ENCODE measurements around the gene PGAP1.
A peak's percentile ranks its signal among the peaks of the same experiment; 100 is the strongest.

Gene PGAP1

GRCh38 chr2:196830701-196831100, 95.8 kb downstream of the PGAP1 start:
- Histone ChIP-seq H3K9ac (ENCODE audit: low read depth, low read length) (no peak overlapping the region), H3K27me3 (ENCODE audit: control insufficient read depth, insufficient read depth, low read length) (no peaks in the 10 kb centered on the region), H3K9me3 (replicated peaks; ENCODE audit: low read length) (no peaks in the 10 kb centered on the region), H3K4me3 (ENCODE audit: low read length) (no peak overlapping the region), H3K36me3 (ENCODE audit: insufficient read depth, low read length) (no peaks in the 10 kb centered on the region), H3K4me2 (ENCODE audit: low read length) (no peak overlapping the region), H3K4me1 (ENCODE audit: control insufficient read depth, insufficient read depth, low read length) (no peaks in the 10 kb centered on the region)

- Histone ChIP-seq H3K36me3 (ENCODE audit: insufficient read depth, low read length) (no peaks in the 10 kb centered on the region), H3K9ac (ENCODE audit: low read depth, low read length) (no peak overlapping the region), H3K9me3 (replicated peaks; ENCODE audit: low read length) (no peaks in the 10 kb centered on the region), H3K27me3 (ENCODE audit: control insufficient read depth, insufficient read depth, low read length) (no peaks in the 10 kb centered on the region), H3K4me2 (ENCODE audit: low read length) (no peak overlapping the region), H3K4me3 (ENCODE audit: low read length) (no peak overlapping the region), H3K4me1 (ENCODE audit: control insufficient read depth, insufficient read depth, low read length) (peaks cover 17% of the 10 kb centered on the region)
These were observed 99.2 kb downstream of the PGAP1 start for GRCh38 chr2:196827356-196827755.

GRCh38 chr2:196823750-196824522, 102.6 kb downstream of the PGAP1 start:
- Histone ChIP-seq H3K9me3 (replicated peaks; ENCODE audit: low read length) (no peaks in the 10 kb centered on the region), H3K27me3 (ENCODE audit: control insufficient read depth, insufficient read depth, low read length) (no peaks in the 10 kb centered on the region), H3K4me1 (ENCODE audit: control insufficient read depth, insufficient read depth, low read length) (peaks cover 17% of the 10 kb centered on the region), H3K4me2 (ENCODE audit: low read length) (peak overlapping the region; percentile 46), H3K9ac (ENCODE audit: low read depth, low read length) (peak overlapping the region; percentile 21), H3K36me3 (ENCODE audit: insufficient read depth, low read length) (no peaks in the 10 kb centered on the region), H3K4me3 (ENCODE audit: low read length) (no peak overlapping the region)

GRCh38 chr2:196821195-196821594, 105.3 kb downstream of the PGAP1 start:
- H3K9me3 ChIP-seq (replicated peaks; ENCODE audit: low read length), result no peaks in the 10 kb centered on the region
- no peaks in the 10 kb centered on the region for H3K36me3 ChIP-seq (ENCODE audit: insufficient read depth, low read length)
- H3K4me1 ChIP-seq (ENCODE audit: control insufficient read depth, insufficient read depth, low read length), result peaks cover 17% of the 10 kb centered on the region
- no peak overlapping the region for H3K4me3 ChIP-seq (ENCODE audit: low read length)
- H3K27me3 ChIP-seq (ENCODE audit: control insufficient read depth, insufficient read depth, low read length), result no peaks in the 10 kb centered on the region
- H3K9ac ChIP-seq (ENCODE audit: low read depth, low read length), result no peak overlapping the region
- no peak overlapping the region for H3K4me2 ChIP-seq (ENCODE audit: low read length)

- no peaks in the 10 kb centered on the region for H3K27me3 ChIP-seq (ENCODE audit: control insufficient read depth, insufficient read depth, low read length)
- no peak within 1 kb of the TSS for H3K4me2 ChIP-seq (ENCODE audit: low read length)
- H3K9me3 ChIP-seq (replicated peaks; ENCODE audit: low read length), result no peaks in the 10 kb centered on the region
- H3K4me3 ChIP-seq (ENCODE audit: low read length), result no peak within 1 kb of the TSS
- H3K36me3 ChIP-seq (ENCODE audit: insufficient read depth, low read length), result no peaks in the 10 kb centered on the region
- H3K4me1 ChIP-seq (ENCODE audit: control insufficient read depth, insufficient read depth, low read length), result no peaks in the 10 kb centered on the region
- no peak within 1 kb of the TSS for H3K9ac ChIP-seq (ENCODE audit: low read depth, low read length)
These were observed 117.2 kb downstream of the PGAP1 start, which contains the start of gene C2orf66 for GRCh38 chr2:196809260-196809659. TSS of gene C2orf66 (minus strand) at chr2:196809355. CDS start at chr2:196809336, 19 bp downstream.

- no peaks in the 10 kb centered on the region for H3K27me3 ChIP-seq (ENCODE audit: control insufficient read depth, insufficient read depth, low read length)
- no peaks in the 10 kb centered on the region for H3K36me3 ChIP-seq (ENCODE audit: insufficient read depth, low read length)
- no peaks in the 10 kb centered on the region for H3K4me1 ChIP-seq (ENCODE audit: control insufficient read depth, insufficient read depth, low read length)
- H3K9ac ChIP-seq (ENCODE audit: low read depth, low read length), result no peak overlapping the region
- no peak overlapping the region for H3K4me3 ChIP-seq (ENCODE audit: low read length)
- no peaks in the 10 kb centered on the region for H3K9me3 ChIP-seq (replicated peaks; ENCODE audit: low read length)
- H3K4me2 ChIP-seq (ENCODE audit: low read length), result no peak overlapping the region
These were observed 118.3 kb downstream of the PGAP1 start for GRCh38 chr2:196808083-196808665.

GRCh38 chr2:196804381-196804780, 122.1 kb downstream of the PGAP1 start:
- peaks cover 10% of the 10 kb centered on the region for H3K4me1 ChIP-seq (ENCODE audit: control insufficient read depth, insufficient read depth, low read length)
- no peaks in the 10 kb centered on the region for H3K9me3 ChIP-seq (replicated peaks; ENCODE audit: low read length)
- H3K4me2 ChIP-seq (ENCODE audit: low read length), result no peak overlapping the region
- H3K36me3 ChIP-seq (ENCODE audit: insufficient read depth, low read length), result no peaks in the 10 kb centered on the region
- H3K9ac ChIP-seq (ENCODE audit: low read depth, low read length), result no peak overlapping the region
- H3K27me3 ChIP-seq (ENCODE audit: control insufficient read depth, insufficient read depth, low read length), result no peaks in the 10 kb centered on the region
- H3K4me3 ChIP-seq (ENCODE audit: low read length), result no peak overlapping the region

- H3K27me3 ChIP-seq (ENCODE audit: control insufficient read depth, insufficient read depth, low read length), result no peaks in the 10 kb centered on the region
These were observed 124.1 kb downstream of the PGAP1 start for GRCh38 chr2:196802401-196802800.

GRCh38 chr2:196801674-196802261, 124.7 kb downstream of the PGAP1 start:
- H3K4me1 ChIP-seq (ENCODE audit: control insufficient read depth, insufficient read depth, low read length), result peaks cover 10% of the 10 kb centered on the region
- H3K9ac ChIP-seq (ENCODE audit: low read depth, low read length), result no peak overlapping the region
- H3K36me3 ChIP-seq (ENCODE audit: insufficient read depth, low read length), result peaks cover 10% of the 10 kb centered on the region
- H3K4me2 ChIP-seq (ENCODE audit: low read length), result no peak overlapping the region
- H3K27me3 ChIP-seq (ENCODE audit: control insufficient read depth, insufficient read depth, low read length), result no peaks in the 10 kb centered on the region
- no peaks in the 10 kb centered on the region for H3K9me3 ChIP-seq (replicated peaks; ENCODE audit: low read length)
- no peak overlapping the region for H3K4me3 ChIP-seq (ENCODE audit: low read length)

More at GRCh38 chr2:196802401-196802800, 124.1 kb downstream of the PGAP1 start:
- no peak overlapping the region for H3K9ac ChIP-seq (ENCODE audit: low read depth, low read length)
- H3K36me3 ChIP-seq (ENCODE audit: insufficient read depth, low read length), result peaks cover 4% of the 10 kb centered on the region
- no peak overlapping the region for H3K4me3 ChIP-seq (ENCODE audit: low read length)
- H3K9me3 ChIP-seq (replicated peaks; ENCODE audit: low read length), result no peaks in the 10 kb centered on the region
- no peak overlapping the region for H3K4me2 ChIP-seq (ENCODE audit: low read length)
- H3K4me1 ChIP-seq (ENCODE audit: control insufficient read depth, insufficient read depth, low read length), result peaks cover 10% of the 10 kb centered on the region

GRCh38 chr2:196798980-196799379, 127.5 kb downstream of the PGAP1 start:
- Histone ChIP-seq H3K27me3 (ENCODE audit: control insufficient read depth, insufficient read depth, low read length) (no peaks in the 10 kb centered on the region), H3K4me2 (ENCODE audit: low read length) (peak overlapping the region; percentile 88), H3K4me1 (ENCODE audit: control insufficient read depth, insufficient read depth, low read length) (peaks cover 10% of the 10 kb centered on the region), H3K36me3 (ENCODE audit: insufficient read depth, low read length) (peaks cover 20% of the 10 kb centered on the region), H3K9ac (ENCODE audit: low read depth, low read length) (peak overlapping the region; percentile 93), H3K9me3 (replicated peaks; ENCODE audit: low read length) (no peaks in the 10 kb centered on the region), H3K4me3 (ENCODE audit: low read length) (peak overlapping the region; percentile 89)

- Histone ChIP-seq H3K9me3 (replicated peaks; ENCODE audit: low read length) (no peaks in the 10 kb centered on the region), H3K36me3 (ENCODE audit: insufficient read depth, low read length) (peaks cover 64% of the 10 kb centered on the region), H3K27me3 (ENCODE audit: control insufficient read depth, insufficient read depth, low read length) (no peaks in the 10 kb centered on the region), H3K4me1 (ENCODE audit: control insufficient read depth, insufficient read depth, low read length) (no peaks in the 10 kb centered on the region), H3K9ac (ENCODE audit: low read depth, low read length) (no peak overlapping the region), H3K4me3 (ENCODE audit: low read length) (no peak overlapping the region), H3K4me2 (ENCODE audit: low read length) (no peak overlapping the region)
These were observed 133.6 kb downstream of the PGAP1 start for GRCh38 chr2:196792865-196793264.

All from skeletal muscle satellite cell (primary cell).